Kidney epithelial cell (primary cell): ENCODE data around the gene DYRK1A. TPM values are rescaled to one million over a fixed set of nuclear protein-coding genes. Genes with fewer than 3 reads are reported as not detected.

Experiments
- DNase-seq: peaks from one replicate; pipeline ENCODE4 v3.0.0-alpha.2; 2010; ENCODE audit warnings: low read depth
- H3K27me3 ChIP-seq: 2 replicates; pipeline ENCODE4 v1.6.0; 2011; ENCODE audit warnings: low read length; ENCODE audit not compliant: control insufficient read depth, insufficient read depth
- H3K36me3 ChIP-seq: 2 replicates; pipeline ENCODE4 v1.5.1; 2011; ENCODE audit warnings: low read length; ENCODE audit not compliant: control insufficient read depth, insufficient read depth
- H3K4me3 ChIP-seq: 2 replicates; pipeline ENCODE4 v1.5.1; 2011; ENCODE audit warnings: low read depth, mild to moderate bottlenecking, control low read depth, low read length
- total RNA-seq: library from RNA; depleted of rRNA; stranded (reverse); fragments of >200 nt; gene quantifications from 2 replicates; pipeline ENCODE4 v1.2.3, GENCODE V29; 2015
- TF ChIP-seq, protein P1 (sequence below): IDR thresholded peaks from 2 replicates; pipeline ENCODE4 v1.5.1; 2011; ENCODE audit warnings: mild to moderate bottlenecking, moderate library complexity, low read length, control low read depth, inconsistent platforms; ENCODE audit not compliant: insufficient read depth, poor library complexity, severe bottlenecking

DYRK1A gene
- total RNA-seq, 1 donor from 2014 or later, result 53.1 TPM

DNA sequence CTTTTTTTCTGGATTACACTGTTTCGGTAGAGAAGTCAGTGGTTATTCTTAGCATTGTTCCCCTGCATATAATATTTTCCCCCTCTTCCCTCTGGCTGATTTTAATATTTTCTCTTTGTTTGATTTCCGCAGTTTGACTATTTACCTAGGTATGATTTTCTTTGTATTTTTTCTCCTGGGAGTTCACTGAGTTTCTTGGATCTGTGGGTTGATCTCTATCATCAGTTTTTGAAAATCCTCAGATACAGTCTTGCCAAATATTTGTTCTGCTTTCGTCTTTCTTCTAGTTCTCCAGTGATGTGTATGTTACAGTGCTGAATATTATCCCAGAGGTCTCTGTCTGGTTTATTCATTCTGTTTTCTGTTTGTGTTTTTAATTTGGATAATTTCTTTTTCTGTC, 136.4 kb downstream of the DYRK1A start:
- DNase-seq, result no peak
- peaks cover 1% of the 10 kb centered on the region for H3K36me3 ChIP-seq
- TF ChIP-seq, protein P1, sequence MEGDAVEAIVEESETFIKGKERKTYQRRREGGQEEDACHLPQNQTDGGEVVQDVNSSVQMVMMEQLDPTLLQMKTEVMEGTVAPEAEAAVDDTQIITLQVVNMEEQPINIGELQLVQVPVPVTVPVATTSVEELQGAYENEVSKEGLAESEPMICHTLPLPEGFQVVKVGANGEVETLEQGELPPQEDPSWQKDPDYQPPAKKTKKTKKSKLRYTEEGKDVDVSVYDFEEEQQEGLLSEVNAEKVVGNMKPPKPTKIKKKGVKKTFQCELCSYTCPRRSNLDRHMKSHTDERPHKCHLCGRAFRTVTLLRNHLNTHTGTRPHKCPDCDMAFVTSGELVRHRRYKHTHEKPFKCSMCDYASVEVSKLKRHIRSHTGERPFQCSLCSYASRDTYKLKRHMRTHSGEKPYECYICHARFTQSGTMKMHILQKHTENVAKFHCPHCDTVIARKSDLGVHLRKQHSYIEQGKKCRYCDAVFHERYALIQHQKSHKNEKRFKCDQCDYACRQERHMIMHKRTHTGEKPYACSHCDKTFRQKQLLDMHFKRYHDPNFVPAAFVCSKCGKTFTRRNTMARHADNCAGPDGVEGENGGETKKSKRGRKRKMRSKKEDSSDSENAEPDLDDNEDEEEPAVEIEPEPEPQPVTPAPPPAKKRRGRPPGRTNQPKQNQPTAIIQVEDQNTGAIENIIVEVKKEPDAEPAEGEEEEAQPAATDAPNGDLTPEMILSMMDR, result no peak

DNA sequence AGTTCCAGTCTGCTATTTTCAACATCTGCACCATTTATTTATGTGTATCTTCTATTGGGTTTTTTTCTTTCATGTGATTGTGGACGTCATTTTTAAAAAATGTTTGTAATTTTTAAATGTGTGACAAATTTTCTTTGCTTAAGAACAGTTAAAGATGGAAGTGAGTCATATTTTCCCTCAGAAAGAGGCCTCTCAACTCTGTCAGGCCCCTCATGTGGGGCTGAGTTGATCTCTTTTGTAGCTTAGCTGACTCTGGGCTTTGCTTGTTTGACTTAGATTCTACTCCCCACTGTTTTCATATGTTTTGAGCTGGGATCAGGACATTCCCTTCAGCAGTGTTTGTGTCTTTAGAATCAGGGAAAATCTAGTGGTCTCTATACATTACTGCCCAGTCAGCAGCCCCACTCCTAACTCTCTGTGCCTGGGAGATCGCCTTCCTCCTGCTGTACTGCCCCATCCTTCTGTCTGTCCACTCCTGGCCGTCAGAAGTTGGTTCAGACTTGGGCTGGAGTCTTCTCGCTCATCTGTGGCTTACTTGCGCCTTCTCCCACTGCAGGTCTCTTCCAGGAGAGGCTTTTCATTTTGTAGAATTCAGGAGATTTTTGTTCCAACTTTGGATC, 137.4 kb downstream of the DYRK1A start:
- H3K27me3 ChIP-seq, result no peaks in the 10 kb centered on the region
- DNase-seq, result no peak
- TF ChIP-seq, protein P1, result no peak
- no peak overlapping the region for H3K4me3 ChIP-seq
- H3K36me3 ChIP-seq, result peaks cover 1% of the 10 kb centered on the region

More for the DNA sequence above, 136.4 kb downstream of the DYRK1A start:
- no peaks in the 10 kb centered on the region for H3K27me3 ChIP-seq
- no peak overlapping the region for H3K4me3 ChIP-seq

GRCh38 chr21:37505963-37506362, 139.4 kb downstream of the DYRK1A start:
- Histone ChIP-seq H3K27me3 (no peaks in the 10 kb centered on the region), H3K4me3 (no peak overlapping the region), H3K36me3 (peaks cover 1% of the 10 kb centered on the region)
- DNase-seq, result no peak
- TF ChIP-seq, protein P1, result no peak

- TF ChIP-seq, protein P1, result no peak
- no peaks in the 10 kb centered on the region for H3K27me3 ChIP-seq
- H3K36me3 ChIP-seq, result peaks cover 1% of the 10 kb centered on the region
- DNase-seq, result no peak
- no peak overlapping the region for H3K4me3 ChIP-seq
Measured at GRCh38 chr21:37507716-37508115, 141.1 kb downstream of the DYRK1A start.

- TF ChIP-seq, protein P1, result no peak
- no peak for DNase-seq
- no peak overlapping the region for H3K4me3 ChIP-seq
- H3K27me3 ChIP-seq, result no peaks in the 10 kb centered on the region
- peaks cover 1% of the 10 kb centered on the region for H3K36me3 ChIP-seq
Measured at GRCh38 chr21:37508341-37508740, 141.8 kb downstream of the DYRK1A start.

- DNase-seq, result no peak
- Histone ChIP-seq H3K4me3 (no peak overlapping the region), H3K27me3 (no peaks in the 10 kb centered on the region), H3K36me3 (no peaks in the 10 kb centered on the region)
- TF ChIP-seq, protein P1, result no peak
Measured at GRCh38 chr21:37509802-37510393, 143.3 kb downstream of the DYRK1A start.
